Mesenchymal stem cell (in vitro differentiated cells and primary cell): ENCODE measurements around the gene MICAL2.

Experiments used
- DNase-seq: peaks from one replicate; pipeline ENCODE4 v3.0.0-alpha.2; 2013
- H2AFZ ChIP-seq: one replicate; pipeline ENCODE4 v1.6.1; 2013; ENCODE audit warnings: low read depth, mild to moderate bottlenecking, control low read depth, inconsistent platforms, low read length, moderate library complexity
- H2AK5ac ChIP-seq: 2 replicates; pipeline ENCODE4 v1.6.1; 2013; ENCODE audit warnings: low read length, moderate library complexity, mild to moderate bottlenecking, inconsistent platforms; ENCODE audit not compliant: severe bottlenecking
- H2BK120ac ChIP-seq: one replicate; pipeline ENCODE4 v1.6.1; 2013; ENCODE audit warnings: low read depth, mild to moderate bottlenecking, inconsistent platforms, low read length, moderate library complexity
- H2BK12ac ChIP-seq, 2 experiments: one replicate each; pipeline ENCODE4 v1.6.1; 2013; ENCODE audit warnings: inconsistent platforms in 2 of 2, low read length in 2 of 2, mild to moderate bottlenecking in 2 of 2, moderate library complexity in 2 of 2, control low read depth in 1 of 2
- H2BK15ac ChIP-seq: one replicate; pipeline ENCODE4 v1.6.1; 2013; ENCODE audit warnings: mild to moderate bottlenecking, low read depth, inconsistent platforms; ENCODE audit not compliant: poor library complexity, severe bottlenecking
- H2BK5ac ChIP-seq: 2 replicates; pipeline ENCODE4 v1.6.1; 2013; ENCODE audit warnings: low read depth, mild to moderate bottlenecking, low read length, control low read depth, inconsistent platforms; ENCODE audit not compliant: poor library complexity, severe bottlenecking
- H3K14ac ChIP-seq, 2 experiments: one replicate each; pipeline ENCODE4 v1.6.1; 2013; ENCODE audit warnings: inconsistent platforms in 2 of 2, low read length in 2 of 2, control low read depth in 1 of 2, mild to moderate bottlenecking in 1 of 2, moderate library complexity in 1 of 2
- H3K18ac ChIP-seq, 2 experiments: one replicate each; pipeline ENCODE4 v1.6.1; 2013; ENCODE audit warnings: inconsistent platforms in 2 of 2, low read length in 2 of 2, control low read depth in 1 of 2, low read depth in 1 of 2, mild to moderate bottlenecking in 1 of 2
- H3K23ac ChIP-seq, 2 experiments: one replicate each; pipeline ENCODE4 v1.6.1; 2013; ENCODE audit warnings: inconsistent platforms in 2 of 2, low read length in 2 of 2, mild to moderate bottlenecking in 2 of 2, moderate library complexity in 2 of 2, control low read depth in 1 of 2
- H3K27ac ChIP-seq: 2 replicates; pipeline ENCODE4 v1.5.1; 2013; ENCODE audit warnings: mild to moderate bottlenecking, moderate library complexity, low read length, control low read depth, inconsistent platforms; ENCODE audit not compliant: poor library complexity, severe bottlenecking
- H3K27me3 ChIP-seq, 2 experiments: 2 replicates each; pipeline versions ENCODE4 v1.6.1 to v1.7.0; 2013; ENCODE audit warnings: low read length in 2 of 2, mild to moderate bottlenecking in 2 of 2, moderate library complexity in 2 of 2, control low read depth in 1 of 2, inconsistent platforms in 1 of 2; ENCODE audit not compliant: control insufficient read depth in 1 of 2, insufficient read depth in 1 of 2
- H3K36me3 ChIP-seq, 2 experiments: 2 replicates each; pipeline versions ENCODE4 v1.6.1 to v1.7.0; 2013; ENCODE audit warnings: low read length in 2 of 2, control low read depth in 1 of 2, inconsistent platforms in 1 of 2, low read depth in 1 of 2, mild to moderate bottlenecking in 1 of 2; ENCODE audit not compliant: insufficient read depth in 2 of 2, control insufficient read depth in 1 of 2
- H3K4ac ChIP-seq, 2 experiments: one replicate each; pipeline ENCODE4 v1.6.1; 2013; ENCODE audit warnings: inconsistent platforms in 2 of 2, low read length in 2 of 2, mild to moderate bottlenecking in 2 of 2, moderate library complexity in 2 of 2, control low read depth in 1 of 2, low read depth in 1 of 2
- H3K4me1 ChIP-seq: 2 replicates; pipeline ENCODE4 v1.6.1; 2013; ENCODE audit warnings: low read depth, low read length, control low read depth; ENCODE audit not compliant: control insufficient read depth, insufficient read depth
- H3K4me2 ChIP-seq: 2 replicates; pipeline ENCODE4 v1.6.1; 2013; ENCODE audit warnings: low read length, mild to moderate bottlenecking, inconsistent platforms; ENCODE audit not compliant: poor library complexity, severe bottlenecking
- H3K4me3 ChIP-seq, 2 experiments: 2 replicates each; pipeline versions ENCODE4 v1.5.1 to v1.7.0; 2013; ENCODE audit warnings: low read length in 2 of 2, mild to moderate bottlenecking in 2 of 2, control low read depth in 1 of 2, low read depth in 1 of 2; ENCODE audit not compliant: insufficient read depth in 1 of 2
- H3K79me1 ChIP-seq: replicated peaks from 2 replicates; pipeline ENCODE4 v1.6.1; 2013; ENCODE audit warnings: mild to moderate bottlenecking, control low read depth, low read length, inconsistent platforms; ENCODE audit not compliant: poor library complexity, severe bottlenecking
- H3K9ac ChIP-seq: 2 replicates; pipeline ENCODE4 v1.7.0; 2013; ENCODE audit warnings: mild to moderate bottlenecking, low read length, moderate library complexity
- H3K9me3 ChIP-seq: 2 replicates; pipeline ENCODE4 v1.7.0; 2013; ENCODE audit warnings: mild to moderate bottlenecking, low read length; ENCODE audit not compliant: control insufficient read depth
- H4K8ac ChIP-seq: one replicate; pipeline ENCODE4 v1.6.1; 2013; ENCODE audit warnings: inconsistent platforms, mild to moderate bottlenecking, low read length, moderate library complexity
- H4K91ac ChIP-seq: one replicate; pipeline ENCODE4 v1.6.1; 2013; ENCODE audit warnings: mild to moderate bottlenecking, low read length, inconsistent platforms
- WGBS: methylation state at CpG from one replicate; pipeline ENCODE4 v1.1.7; 2013; ENCODE audit warnings: mixed read lengths; 5-methylcytosine and 5-hydroxymethylcytosine counted together

Gene MICAL2

GRCh38 chr11:12117200-12117599, 6.8 kb downstream of the MICAL2 start:
- H3K4me2 ChIP-seq: no peak overlapping the region
- H3K4me1 ChIP-seq: peaks cover 35% of the 10 kb centered on the region
- peaks cover 16% of the 10 kb centered on the region for H3K79me1 ChIP-seq
- H2BK120ac ChIP-seq: peak overlapping the region; percentile 11
- no peak overlapping the region for H3K23ac ChIP-seq
- no peaks in the 10 kb centered on the region for H3K27me3 ChIP-seq
- H3K4me3 ChIP-seq: no peak overlapping the region
- no peak overlapping the region for H2AK5ac ChIP-seq
- H2BK12ac ChIP-seq: peak overlapping the region; percentile 1 to 45
- DNase-seq: no peak
- H2AFZ ChIP-seq: no peak overlapping the region
- no peak overlapping the region for H2BK5ac ChIP-seq
- no peak overlapping the region for H3K27ac ChIP-seq
- no peaks in the 10 kb centered on the region for H3K9me3 ChIP-seq
- H3K14ac ChIP-seq: peak overlapping the region in 1 of 2 experiments; percentile 84
- H3K9ac ChIP-seq: no peak overlapping the region
- peak overlapping the region; percentile 12 for H4K91ac ChIP-seq
- H3K4ac ChIP-seq: peak overlapping the region in 1 of 2 experiments; percentile 58
- H3K18ac ChIP-seq: peak overlapping the region; percentile 60 to 71
- no peak overlapping the region for H4K8ac ChIP-seq
- 82% methylated on average over 4 of the region's 4 CpGs for WGBS
- peak overlapping the region; percentile 35 for H2BK15ac ChIP-seq
- H3K36me3 ChIP-seq: peaks cover 5 to 24% of the 10 kb centered on the region in 2 experiments

- no peak overlapping the region for H3K23ac ChIP-seq
- H2AFZ ChIP-seq: no peak overlapping the region
- peaks cover 34% of the 10 kb centered on the region for H3K4me1 ChIP-seq
- H3K14ac ChIP-seq: peak overlapping the region in 1 of 2 experiments; percentile 84
- no peak overlapping the region for H2BK15ac ChIP-seq
- H3K36me3 ChIP-seq: peaks cover 5 to 24% of the 10 kb centered on the region in 2 experiments
- peak overlapping the region; percentile 10 for H4K8ac ChIP-seq
- H3K27ac ChIP-seq: no peak overlapping the region
- H4K91ac ChIP-seq: no peak overlapping the region
- no peak overlapping the region for H2BK5ac ChIP-seq
- H2BK12ac ChIP-seq: peak overlapping the region; percentile 23 to 97
- H3K9ac ChIP-seq: no peak overlapping the region
- 93% methylated on average over 2 of the region's 2 CpGs for WGBS
- H3K79me1 ChIP-seq: peaks cover 16% of the 10 kb centered on the region
- DNase-seq: peak; percentile 84
- H3K18ac ChIP-seq: peak overlapping the region; percentile 60 to 71
- peak overlapping the region; percentile 11 for H2BK120ac ChIP-seq
- no peaks in the 10 kb centered on the region for H3K9me3 ChIP-seq
- H3K4ac ChIP-seq: peak overlapping the region; percentile 56 to 58
- no peak overlapping the region for H2AK5ac ChIP-seq
- H3K27me3 ChIP-seq: no peaks in the 10 kb centered on the region
- H3K4me2 ChIP-seq: no peak overlapping the region
- H3K4me3 ChIP-seq: no peak overlapping the region
These were observed 7.2 kb downstream of the MICAL2 start for GRCh38 chr11:12117611-12118010.

GRCh38 chr11:12118949-12119348, 8.6 kb downstream of the MICAL2 start:
- peak overlapping the region in 1 of 2 experiments; percentile 21 for H2BK12ac ChIP-seq
- no peak overlapping the region for H2AFZ ChIP-seq
- no peak overlapping the region for H4K8ac ChIP-seq
- no peak overlapping the region for H3K23ac ChIP-seq
- peaks cover 5 to 20% of the 10 kb centered on the region in 2 experiments for H3K36me3 ChIP-seq
- no peak overlapping the region for H2BK5ac ChIP-seq
- no peak overlapping the region for H3K4me3 ChIP-seq
- DNase-seq: peak; percentile 84
- 0% methylated on average over 3 of the region's 4 CpGs for WGBS
- H3K18ac ChIP-seq: peak overlapping the region in 1 of 2 experiments; percentile 6
- H2BK120ac ChIP-seq: no peak overlapping the region
- H3K4ac ChIP-seq: no peak overlapping the region
- no peak overlapping the region for H2BK15ac ChIP-seq
- no peak overlapping the region for H3K4me2 ChIP-seq
- no peak overlapping the region for H3K9ac ChIP-seq
- H4K91ac ChIP-seq: no peak overlapping the region
- H3K27ac ChIP-seq: no peak overlapping the region
- H3K79me1 ChIP-seq: peaks cover 18% of the 10 kb centered on the region
- no peak overlapping the region for H3K14ac ChIP-seq
- H2AK5ac ChIP-seq: peak overlapping the region; percentile 3
- H3K9me3 ChIP-seq: no peaks in the 10 kb centered on the region
- no peaks in the 10 kb centered on the region for H3K27me3 ChIP-seq
- peaks cover 28% of the 10 kb centered on the region for H3K4me1 ChIP-seq

- Histone ChIP-seq H3K4me2 (no peak overlapping the region), H3K27ac (no peak overlapping the region), H2BK15ac (peak overlapping the region; percentile 85), H3K9ac (no peak overlapping the region), H4K8ac (peak overlapping the region; percentile 70), H3K36me3 (peaks cover 5 to 20% of the 10 kb centered on the region in 2 experiments), H2BK12ac (peak overlapping the region; percentile 98 to 99), H3K18ac (peak overlapping the region; percentile 81 to 82), H3K9me3 (no peaks in the 10 kb centered on the region), H2BK5ac (no peak overlapping the region), H3K23ac (peak overlapping the region in 1 of 2 experiments; percentile 91), H3K79me1 (peaks cover 20% of the 10 kb centered on the region), H3K4ac (peak overlapping the region; percentile 84 to 94), H2BK120ac (peak overlapping the region; percentile 86), H2AK5ac (no peak overlapping the region), H3K27me3 (no peaks in the 10 kb centered on the region), H3K4me1 (peaks cover 26% of the 10 kb centered on the region), H3K4me3 (no peak overlapping the region), H3K14ac (peak overlapping the region in 1 of 2 experiments; percentile 22), H2AFZ (no peak overlapping the region), H4K91ac (peak overlapping the region; percentile 93)
- DNase-seq: peak; percentile 36
- WGBS: 90% methylated on average over 5 of the region's 5 CpGs
These were observed 9.1 kb downstream of the MICAL2 start for GRCh38 chr11:12119502-12119901.
